CD4-positive, alpha-beta T cell treated with Interleukin-6 at 100 ng/mL for 8 hours (primary cell): ENCODE results near the gene CBX4.

ENCODE experiments used
- DNase-seq: peaks from one replicate; pipeline ENCODE4 v3.0.0-alpha.2; 2020; ENCODE audit warnings: mixed read lengths, low spot score

The CBX4 gene

GRCh38 chr17:79839356-79840268 lies at the start of gene CBX4:
Gene CBX4, minus strand, starts transcription at chr17:79839440. Its CDS starts 189 bp downstream, at chr17:79839251.
- DNase-seq, result peak; percentile 92

DNA sequence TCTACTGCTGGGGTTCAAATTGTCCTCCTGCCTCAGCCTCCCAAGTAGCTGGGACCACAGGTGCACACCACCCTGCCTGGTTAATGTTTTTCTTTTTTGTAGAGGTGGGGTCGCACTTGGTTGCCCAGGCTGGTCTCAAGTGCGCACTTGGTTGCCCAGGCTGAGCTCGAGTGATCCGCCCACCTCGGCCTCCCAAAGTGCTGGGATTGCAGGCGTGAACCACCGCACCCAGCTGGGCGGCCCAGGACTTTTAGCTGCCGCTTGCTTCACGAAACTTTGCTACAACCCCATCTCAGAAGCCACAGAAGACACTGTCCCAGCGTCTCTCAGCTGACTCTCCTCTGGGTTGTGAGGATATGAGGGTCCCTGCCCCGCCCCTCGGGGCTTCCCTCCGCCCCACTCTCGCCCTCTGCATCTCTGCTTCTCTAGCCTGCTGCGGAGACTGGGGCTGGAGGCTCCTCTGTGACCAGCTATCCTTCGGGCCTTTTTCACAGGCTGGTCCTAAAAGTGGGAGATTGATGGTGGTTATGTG lies 48.8 kb upstream of the CBX4 start:
- no peak for DNase-seq

DNA sequence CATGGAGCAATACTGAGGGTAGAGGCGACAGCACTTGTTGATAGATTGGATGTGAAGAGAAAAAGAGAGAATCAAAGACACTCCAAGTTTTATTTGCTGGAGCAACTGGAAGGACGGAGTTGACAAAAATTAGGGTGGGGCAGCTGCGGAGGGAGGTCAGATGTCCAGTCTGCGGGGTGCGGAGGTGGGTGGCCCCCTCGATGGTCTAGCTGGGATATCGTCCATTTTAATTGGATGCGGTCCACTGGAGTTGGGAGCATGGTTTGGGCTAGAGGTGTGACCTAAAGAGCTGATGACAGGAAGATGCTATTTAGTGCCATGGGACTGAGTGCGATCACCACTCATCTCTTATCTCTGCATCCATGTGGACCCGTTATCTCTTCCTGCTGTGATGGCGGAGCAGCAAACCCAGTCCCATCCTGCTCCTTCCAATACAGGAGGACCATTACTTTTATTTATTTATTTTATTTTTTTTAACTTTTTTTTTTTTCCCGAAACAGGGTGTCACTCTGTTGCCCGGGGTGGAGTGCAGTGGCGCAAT lies 48.3 kb upstream of the CBX4 start:
- no peak for DNase-seq

GRCh38 chr17:79883202-79883601 lies 44.0 kb upstream of the CBX4 start:
- DNase-seq, result no peak

DNA sequence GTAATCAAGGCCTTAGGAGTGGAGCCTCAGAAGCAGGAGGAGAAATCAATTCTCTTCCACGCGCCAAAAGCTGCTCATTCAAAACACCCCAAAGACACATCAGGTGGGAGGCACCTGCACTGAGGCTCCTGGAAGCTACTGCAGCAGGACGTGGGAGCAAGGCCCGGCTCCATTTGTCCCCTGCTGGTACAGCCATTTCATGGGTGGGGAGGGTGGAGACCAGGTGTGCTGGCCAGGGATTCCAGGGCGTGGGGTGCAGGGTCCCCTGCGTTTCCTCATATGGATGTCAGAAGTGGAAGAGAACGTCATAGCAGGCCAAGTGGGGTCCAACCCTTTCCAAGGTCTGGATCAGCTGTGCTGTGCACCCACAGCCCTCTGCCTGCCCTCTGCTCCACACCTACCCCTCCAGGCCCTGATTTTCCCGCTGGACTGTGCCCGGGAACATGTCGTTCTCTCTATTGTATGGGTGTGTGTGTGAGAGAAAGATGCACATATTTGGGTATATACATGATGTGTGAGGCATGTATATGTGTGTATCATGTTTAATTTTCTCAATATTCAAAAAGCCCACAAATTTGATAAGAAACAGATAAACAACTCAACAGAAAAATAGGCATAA lies 39.2 kb upstream of the CBX4 start:
- no peak for DNase-seq

DNA sequence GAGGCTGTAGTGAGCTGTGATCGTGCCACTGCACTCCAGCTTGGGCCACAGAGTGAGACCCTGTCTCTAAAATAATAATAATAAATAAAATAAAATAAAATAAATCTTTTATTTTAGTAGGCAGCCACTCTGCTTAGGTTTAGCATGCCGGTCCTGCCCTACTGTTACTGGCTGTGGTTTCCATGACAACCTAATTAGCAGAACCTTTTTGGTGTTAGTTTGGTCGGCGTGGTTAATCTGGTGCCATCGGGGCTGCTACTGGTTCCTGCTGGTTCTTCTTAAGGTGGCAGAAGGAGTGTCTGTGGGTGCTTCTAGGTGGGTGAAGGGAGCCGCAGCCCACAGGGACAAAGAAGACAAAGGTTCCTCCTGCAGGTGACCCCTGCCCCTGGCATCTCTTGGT lies 37.8 kb upstream of the CBX4 start:
- DNase-seq, result no peak

DNA sequence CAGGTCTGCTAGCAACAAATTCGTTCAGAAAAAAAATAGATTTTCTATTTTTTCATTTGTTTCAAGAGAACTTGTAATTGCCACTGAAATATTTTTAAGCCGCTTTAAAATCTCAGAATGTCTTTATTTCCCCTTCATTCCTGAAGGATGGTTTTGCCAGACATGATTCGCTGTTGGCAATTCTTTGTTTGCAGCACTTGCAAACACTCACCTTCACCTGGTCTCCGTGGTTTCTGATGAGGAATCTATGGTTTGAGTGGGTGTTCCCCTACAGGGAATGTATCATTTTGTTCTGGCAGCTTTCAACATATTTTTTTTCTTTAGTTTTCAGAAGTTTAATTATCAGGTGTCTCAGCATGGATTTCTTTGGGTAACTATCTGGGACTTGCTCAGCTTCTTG lies 36.3 kb upstream of the CBX4 start:
- no peak for DNase-seq

GRCh38 chr17:79874329-79874981 lies 35.2 kb upstream of the CBX4 start:
- peak; percentile 44 for DNase-seq

DNA sequence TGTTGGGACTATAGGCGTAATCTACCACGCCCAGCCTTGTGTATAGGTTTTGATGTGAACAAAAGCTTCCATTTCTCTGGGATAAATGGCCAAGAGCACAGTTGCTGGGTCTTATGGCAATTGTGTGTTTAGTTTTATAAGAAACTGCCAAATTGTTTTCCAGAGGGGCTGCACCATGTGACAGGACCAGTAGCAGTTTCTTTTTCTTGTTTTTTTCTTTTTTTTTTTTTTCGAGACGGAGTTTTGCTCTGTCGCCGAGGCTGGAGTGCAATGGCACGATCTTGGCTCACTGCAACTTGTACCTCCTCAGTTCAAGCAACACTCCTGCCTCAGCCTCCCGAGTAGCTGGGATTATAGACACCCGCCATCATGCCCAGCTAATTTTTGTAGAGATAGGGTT lies 34.3 kb upstream of the CBX4 start:
- DNase-seq, result no peak

GRCh38 chr17:79872762-79873161 lies 33.5 kb upstream of the CBX4 start:
- DNase-seq, result no peak

DNA sequence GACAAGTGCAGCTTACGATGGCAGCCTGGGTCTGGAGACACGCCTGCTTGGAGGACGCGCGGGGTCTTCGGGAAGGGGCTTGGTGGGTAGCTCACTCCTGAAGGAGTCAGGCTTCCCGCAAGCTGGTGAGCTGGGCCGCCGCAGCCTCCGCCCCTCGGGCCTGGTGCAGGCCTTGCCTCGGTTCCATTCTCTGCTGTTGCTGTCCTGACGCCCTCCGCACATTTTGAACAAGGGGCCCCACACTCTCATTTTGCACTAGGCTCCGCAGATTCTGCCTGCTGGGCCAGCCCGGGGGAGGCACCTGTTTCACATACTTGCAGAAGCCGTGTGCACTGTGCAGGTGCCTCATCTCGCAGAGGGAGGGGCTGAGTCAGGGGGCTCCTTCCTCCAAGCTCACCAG lies 31.9 kb upstream of the CBX4 start:
- no peak for DNase-seq

GRCh38 chr17:79870540-79870939 lies 31.3 kb upstream of the CBX4 start:
- DNase-seq, result no peak

DNA sequence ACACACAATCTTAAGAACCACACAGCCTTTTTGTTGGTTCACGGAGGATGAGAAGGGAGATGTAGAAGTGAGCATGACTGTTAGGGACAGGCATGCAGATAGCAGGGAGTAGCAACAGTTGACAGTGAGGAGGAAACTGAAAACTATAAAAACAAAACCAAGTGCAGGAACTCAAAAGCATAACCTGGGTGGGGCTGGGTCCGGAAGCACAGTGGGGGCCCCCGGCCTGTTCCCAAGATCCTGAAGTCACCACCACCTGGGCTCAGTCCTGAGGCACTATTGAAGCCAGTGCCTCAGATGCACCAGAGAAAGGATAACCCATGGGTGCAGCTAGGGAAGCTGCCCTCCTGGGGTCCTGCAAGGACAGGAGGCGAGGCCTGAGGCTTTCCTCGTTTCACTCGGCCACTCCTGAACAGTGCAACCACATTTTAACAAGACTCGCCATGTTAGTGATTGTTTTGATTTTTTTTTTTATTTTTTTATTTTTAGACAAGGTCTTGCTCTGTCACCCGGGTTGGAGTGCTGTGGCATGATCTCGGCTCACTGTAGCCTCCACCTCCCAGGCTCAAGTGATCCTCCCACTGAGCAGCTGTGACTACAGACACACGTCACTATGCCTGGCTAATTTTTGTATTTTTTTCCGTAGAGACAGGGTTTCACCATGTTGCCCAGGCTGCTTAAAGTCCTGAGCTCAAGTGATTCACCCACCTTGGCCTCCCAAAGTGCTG lies 27.7 kb upstream of the CBX4 start:
- DNase-seq, result no peak

- DNase-seq, result no peak
These were observed 26.3 kb upstream of the CBX4 start for GRCh38 chr17:79865351-79866210.

- DNase-seq, result no peak
These were observed 25.5 kb upstream of the CBX4 start for GRCh38 chr17:79864617-79865250.

DNA sequence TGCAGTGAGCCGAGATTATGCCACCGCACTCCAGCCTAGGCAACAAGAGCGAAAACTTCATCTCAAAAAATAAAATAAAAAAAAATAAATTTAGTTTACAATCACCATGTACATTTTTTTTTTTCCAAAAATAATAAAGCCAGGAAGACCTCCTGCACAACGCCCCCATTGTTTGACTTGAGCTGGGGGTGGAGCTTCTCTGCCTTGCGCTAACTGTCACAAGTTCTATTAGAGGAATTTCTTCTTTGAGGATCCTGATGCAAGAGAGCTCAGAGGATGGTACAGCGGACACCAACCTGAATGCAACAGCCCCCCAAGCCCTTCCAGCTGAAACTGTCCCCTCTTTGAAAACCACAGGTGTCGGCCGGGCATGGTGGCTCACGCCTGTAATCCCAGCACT lies 24.9 kb upstream of the CBX4 start:
- DNase-seq, result no peak

GRCh38 chr17:79862771-79863440 lies 23.7 kb upstream of the CBX4 start:
- DNase-seq, result no peak

GRCh38 chr17:79862238-79862637 lies 23.0 kb upstream of the CBX4 start:
- DNase-seq, result no peak

DNA sequence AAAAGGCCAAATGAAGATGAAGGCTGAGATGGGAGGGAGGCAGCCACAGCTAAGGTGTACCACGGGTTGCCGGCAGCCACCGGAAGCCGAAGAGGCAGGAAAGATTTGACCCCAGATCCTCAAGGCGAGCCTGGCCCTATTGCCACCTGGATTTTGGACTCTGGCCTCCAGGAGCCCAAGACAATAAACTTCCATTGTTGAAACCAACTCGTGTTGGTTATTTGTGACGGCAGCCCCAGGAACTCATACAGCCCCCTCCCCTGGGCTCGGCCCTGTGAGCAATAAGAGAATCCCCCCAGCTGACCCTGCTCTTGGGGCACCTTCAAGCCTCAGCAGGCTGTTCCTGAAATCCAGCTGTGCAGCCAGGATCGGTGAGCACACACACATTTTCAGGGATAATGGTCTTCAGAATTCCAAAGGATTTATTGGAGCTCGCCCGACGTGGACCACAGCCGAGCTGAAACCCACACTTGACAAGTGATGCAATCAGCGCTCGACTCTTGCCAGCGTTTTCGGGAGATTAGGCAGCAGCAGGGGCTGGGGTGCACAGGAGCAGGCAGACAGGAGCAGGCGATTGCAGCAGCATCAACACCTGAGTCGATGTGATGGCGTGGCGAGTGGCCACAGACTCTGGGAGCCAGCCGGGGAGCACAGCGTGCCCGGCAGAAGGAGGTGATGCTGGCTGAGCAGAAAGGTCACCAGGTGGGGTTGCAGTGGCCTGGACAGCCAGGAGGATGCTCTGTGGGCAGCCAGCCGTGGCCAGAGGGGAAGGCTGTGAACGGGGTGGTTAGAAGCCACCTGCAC lies 22.4 kb upstream of the CBX4 start:
- no peak for DNase-seq
